Trophoblast cell (in vitro differentiated cells and primary cell): ENCODE results near the gene MS4A12.
"Not testable (repeated sequence)": the region's sequence is repeated elsewhere in the genome, so short reads cannot be mapped to it uniquely, and the experiment has no call there.

Source experiments
- DNase-seq, 2 donors: peaks; one replicate each; pipeline ENCODE4 v3.0.0-alpha.2; 2016
- H2AFZ ChIP-seq: 2 replicates; pipeline ENCODE4 v1.6.1; 2013; ENCODE audit warnings: low read length, moderate library complexity, mild to moderate bottlenecking; ENCODE audit not compliant: insufficient read depth, poor library complexity
- H2AK5ac ChIP-seq: 2 replicates; pipeline ENCODE4 v1.6.1; 2013; ENCODE audit warnings: mild to moderate bottlenecking, low read length
- H2BK120ac ChIP-seq: 2 replicates; pipeline ENCODE4 v1.6.1; 2013; ENCODE audit warnings: low read length, mild to moderate bottlenecking, moderate library complexity; ENCODE audit not compliant: insufficient read depth, poor library complexity
- H2BK12ac ChIP-seq: 2 replicates; pipeline ENCODE4 v1.6.1; 2013; ENCODE audit warnings: mild to moderate bottlenecking, low read length, moderate library complexity
- H2BK5ac ChIP-seq: 2 replicates; pipeline ENCODE4 v1.6.1; 2013; ENCODE audit warnings: low read length, low read depth, moderate library complexity, mild to moderate bottlenecking; ENCODE audit not compliant: poor library complexity
- H3K14ac ChIP-seq: 2 replicates; pipeline ENCODE4 v1.6.1; 2013; ENCODE audit warnings: mild to moderate bottlenecking, low read length
- H3K18ac ChIP-seq: 2 replicates; pipeline ENCODE4 v1.6.1; 2013; ENCODE audit warnings: mild to moderate bottlenecking, low read length
- H3K23ac ChIP-seq: 2 replicates; pipeline ENCODE4 v1.6.1; 2013; ENCODE audit warnings: low read length
- H3K27ac ChIP-seq: 2 replicates; pipeline ENCODE4 v1.5.1; 2013; ENCODE audit warnings: low read depth, mild to moderate bottlenecking, inconsistent platforms, low read length, moderate library complexity
- H3K27me3 ChIP-seq: 2 replicates; pipeline ENCODE4 v1.6.1; 2013; ENCODE audit warnings: inconsistent platforms, mild to moderate bottlenecking, low read length, moderate library complexity; ENCODE audit not compliant: insufficient read depth
- H3K36me3 ChIP-seq, 2 experiments: 1 replicate in 1 of 2; 2 replicates in 1 of 2; pipeline ENCODE4 v1.6.1; 2013; ENCODE audit warnings: low read length in 2 of 2, mild to moderate bottlenecking in 2 of 2, moderate library complexity in 1 of 2; ENCODE audit not compliant: insufficient read depth in 2 of 2, control insufficient read depth in 1 of 2
- H3K4ac ChIP-seq: 2 replicates; pipeline ENCODE4 v1.6.1; 2013; ENCODE audit warnings: low read depth, mild to moderate bottlenecking, low read length, moderate library complexity
- H3K4me1 ChIP-seq, 2 experiments: 1 replicate in 1 of 2; 2 replicates in 1 of 2; pipeline ENCODE4 v1.6.1; 2013; ENCODE audit warnings: low read length in 2 of 2, mild to moderate bottlenecking in 2 of 2, moderate library complexity in 1 of 2; ENCODE audit not compliant: insufficient read depth in 2 of 2, control insufficient read depth in 1 of 2
- H3K4me2 ChIP-seq: 2 replicates; pipeline ENCODE4 v1.6.1; 2013; ENCODE audit warnings: inconsistent platforms, mild to moderate bottlenecking, low read length, moderate library complexity
- H3K4me3 ChIP-seq: 2 replicates; pipeline ENCODE4 v1.5.1; 2013; ENCODE audit warnings: mild to moderate bottlenecking, low read depth, low read length, inconsistent platforms
- H3K79me1 ChIP-seq: one replicate; pipeline ENCODE4 v1.6.1; 2013; ENCODE audit warnings: low read length
- H3K79me2 ChIP-seq: 2 replicates; pipeline ENCODE4 v1.6.1; 2013; ENCODE audit warnings: low read length, mild to moderate bottlenecking; ENCODE audit not compliant: control insufficient read depth, insufficient read depth, poor library complexity
- H3K9ac ChIP-seq: 2 replicates; pipeline ENCODE4 v1.6.1; 2013; ENCODE audit warnings: mild to moderate bottlenecking, low read length
- H3K9me3 ChIP-seq: 2 replicates; pipeline ENCODE4 v1.6.1; 2013; ENCODE audit warnings: low read depth, mild to moderate bottlenecking, control low read depth, inconsistent platforms, low read length; ENCODE audit not compliant: insufficient read depth
- H4K12ac ChIP-seq: 2 replicates; pipeline ENCODE4 v1.6.1; 2013; ENCODE audit warnings: low read depth, mild to moderate bottlenecking, low read length, moderate library complexity
- H4K8ac ChIP-seq: 2 replicates; pipeline ENCODE4 v1.6.1; 2013; ENCODE audit warnings: low read depth, mild to moderate bottlenecking, low read length, moderate library complexity
- H4K91ac ChIP-seq: one replicate; pipeline ENCODE4 v1.6.1; 2013; ENCODE audit warnings: low read depth, mild to moderate bottlenecking, low read length, moderate library complexity
- WGBS: extraction: QIAGEN DNeasy Blood & Tissue Kit; methylation state at CpG from one replicate; pipeline ENCODE4 v1.1.7; 2013; ENCODE audit warnings: missing lambda C conversion rate; ENCODE audit not compliant: insufficient read length, insufficient coverage; ENCODE audit errors: extremely low coverage; 5-methylcytosine and 5-hydroxymethylcytosine counted together

Gene MS4A12

GRCh38 chr11:60532383-60532782, 39.8 kb downstream of the MS4A12 start:
- H3K9me3 ChIP-seq, H3K4me1 ChIP-seq, H3K9ac ChIP-seq, H3K4ac ChIP-seq, DNase-seq, H2AFZ ChIP-seq, H4K91ac ChIP-seq, H3K4me3 ChIP-seq, H3K14ac ChIP-seq, H2BK12ac ChIP-seq, H4K12ac ChIP-seq, H3K27ac ChIP-seq, H3K27me3 ChIP-seq, H2AK5ac ChIP-seq, H2BK120ac ChIP-seq, H4K8ac ChIP-seq, H3K4me2 ChIP-seq, H3K79me1 ChIP-seq, H3K79me2 ChIP-seq, H3K18ac ChIP-seq, H3K23ac ChIP-seq, H2BK5ac ChIP-seq, H3K36me3 ChIP-seq: not testable (repeated sequence)
- WGBS = no CpG with 5 or more reads among the region's 18 CpGs

- H2BK120ac ChIP-seq, H2BK5ac ChIP-seq, H3K79me2 ChIP-seq, H3K4me2 ChIP-seq, H3K79me1 ChIP-seq, H4K91ac ChIP-seq, H3K27ac ChIP-seq, H3K27me3 ChIP-seq, H3K18ac ChIP-seq, H3K23ac ChIP-seq, DNase-seq, H3K9ac ChIP-seq, H2AK5ac ChIP-seq, H4K8ac ChIP-seq, H3K4ac ChIP-seq, H3K9me3 ChIP-seq, H3K14ac ChIP-seq, H4K12ac ChIP-seq, H3K4me1 ChIP-seq, H3K36me3 ChIP-seq, H3K4me3 ChIP-seq, H2BK12ac ChIP-seq, H2AFZ ChIP-seq: not testable (repeated sequence)
These were observed 46.0 kb downstream of the MS4A12 start for GRCh38 chr11:60538627-60539026.

- Histone ChIP-seq H3K14ac (no peak overlapping the region), H3K9me3 (no peaks in the 10 kb centered on the region), H3K79me2 (no peaks in the 10 kb centered on the region), H2BK12ac (no peak overlapping the region), H3K9ac (no peak overlapping the region), H3K27ac (no peak overlapping the region), H3K4me1 (no peaks in the 10 kb centered on the region), H2AK5ac (no peak overlapping the region), H3K79me1 (no peaks in the 10 kb centered on the region), H3K4ac (no peak overlapping the region), H3K36me3 (no peaks in the 10 kb centered on the region), H4K91ac (no peak overlapping the region), H2BK120ac (no peak overlapping the region), H3K23ac (no peak overlapping the region), H2AFZ (no peak overlapping the region), H3K27me3 (no peaks in the 10 kb centered on the region), H4K8ac (no peak overlapping the region), H3K4me2 (no peak overlapping the region), H4K12ac (no peak overlapping the region), H3K4me3 (no peak overlapping the region), H3K18ac (no peak overlapping the region), H2BK5ac (no peak overlapping the region)
- no CpG with 5 or more reads among the region's 5 CpGs for WGBS
- no peak for DNase-seq
These were observed 51.5 kb downstream of the MS4A12 start for GRCh38 chr11:60544077-60544476.
